Left renal pelvis (tissue), 4 donors: ENCODE results near the gene UVSSA. TPM values are rescaled to one million over a fixed set of nuclear protein-coding genes. Genes with fewer than 3 reads are reported as not detected.
A peak's percentile ranks its signal among the peaks of the same experiment; 100 is the strongest.

Experiments used
- DNase-seq, 4 donors: peaks; one replicate each; pipeline ENCODE4 v3.0.0-alpha.2; 2013; ENCODE audit warnings: low read depth in 4 of 4, low spot score in 3 of 4
- polyA plus RNA-seq, 4 donors: library from polyadenylated mRNA; unstranded; fragments of 120-200 nt; gene quantifications; one replicate each; pipeline ENCODE4 v1.2.1, GENCODE V29; 2013; ENCODE audit not compliant: insufficient read length in 4 of 4

UVSSA gene
- polyA plus RNA-seq, 4 donors: 5.9 to 19.3 (median 11.3) TPM

GRCh38 chr4:1404573-1405253 lies 57.7 kb downstream of the UVSSA start:
- DNase-seq: no peak

GRCh38 chr4:1405254-1405635 lies 58.2 kb downstream of the UVSSA start:
- no peak for DNase-seq

- no peak for DNase-seq
Measured at GRCh38 chr4:1405636-1406393, 58.8 kb downstream of the UVSSA start.

GRCh38 chr4:1406394-1406980 lies 59.5 kb downstream of the UVSSA start, which contains the start of gene NKX1-1:
TSS of gene NKX1-1 (minus strand) at chr4:1406442. CDS start at chr4:1406442, 0 bp downstream.
- no peak for DNase-seq

GRCh38 chr4:1406981-1407656 lies 60.1 kb downstream of the UVSSA start:
- DNase-seq: no peak

- DNase-seq: no peak
Measured at GRCh38 chr4:1407657-1408333, 60.8 kb downstream of the UVSSA start.

- no peak for DNase-seq
Measured at GRCh38 chr4:1408418-1408817, 61.4 kb downstream of the UVSSA start.

GRCh38 chr4:1409079-1409478 lies 62.1 kb downstream of the UVSSA start:
- no peak for DNase-seq

GRCh38 chr4:1409491-1410425 lies 62.8 kb downstream of the UVSSA start:
- DNase-seq: no peak

- DNase-seq: peak; percentile 58 to 70 (median 62)
Measured at GRCh38 chr4:1410491-1411325, 63.7 kb downstream of the UVSSA start.

- no peak for DNase-seq
Measured at GRCh38 chr4:1411436-1412375, 64.7 kb downstream of the UVSSA start.

GRCh38 chr4:1412376-1413203 lies 65.6 kb downstream of the UVSSA start:
- DNase-seq: no peak

- no peak for DNase-seq
Measured at GRCh38 chr4:1413204-1413663, 66.2 kb downstream of the UVSSA start.

- DNase-seq: no peak
Measured at GRCh38 chr4:1413687-1414479, 66.9 kb downstream of the UVSSA start.

- no peak for DNase-seq
Measured at GRCh38 chr4:1414831-1415680, 68.0 kb downstream of the UVSSA start.
